Measurements from ENCODE around the gene NOL8.
A peak's percentile ranks its signal among the peaks of the same experiment; 100 is the strongest.

Gene NOL8

DNA sequence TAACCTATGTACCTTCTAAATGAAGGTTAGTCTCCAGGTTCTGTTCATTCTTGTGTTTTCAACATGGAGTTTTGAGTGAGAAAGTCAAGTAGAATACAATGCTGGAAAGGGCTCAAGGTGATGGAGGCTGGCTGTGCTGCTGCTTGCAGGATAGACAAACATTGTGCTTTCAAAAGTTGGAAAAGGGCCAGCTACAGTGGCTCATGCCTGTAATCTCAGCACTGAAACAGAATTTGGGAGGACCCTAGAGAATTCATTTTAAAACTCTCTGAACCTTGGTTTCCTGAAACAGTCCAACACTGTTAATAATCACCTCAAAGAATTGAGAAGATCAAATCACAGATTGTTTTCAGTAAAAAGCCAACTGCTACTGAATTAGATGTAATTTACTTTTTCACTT, 16.3 kb downstream of the NOL8 start:
- H3K4me1 ChIP-seq (ENCODE audit: insufficient read depth, low read length) = no peaks in the 10 kb centered on the region
- H3K9me3 ChIP-seq (ENCODE audit: low read length) = no peaks in the 10 kb centered on the region
- no peak overlapping the region for H3K4me3 ChIP-seq (ENCODE audit: low read depth in 1 of 2, low read length in 2 of 2)
- H3K36me3 ChIP-seq (ENCODE audit: insufficient read depth, low read length) = peaks cover 69% of the 10 kb centered on the region
- no peak overlapping the region for H3K9ac ChIP-seq (ENCODE audit: low read length)
- H3K27ac ChIP-seq (ENCODE audit: low read depth, low read length) = no peak overlapping the region
- no peaks in the 10 kb centered on the region for H3K27me3 ChIP-seq (ENCODE audit: control insufficient read depth in 1 of 2, insufficient read depth in 2 of 2, low read length in 2 of 2)

DNA sequence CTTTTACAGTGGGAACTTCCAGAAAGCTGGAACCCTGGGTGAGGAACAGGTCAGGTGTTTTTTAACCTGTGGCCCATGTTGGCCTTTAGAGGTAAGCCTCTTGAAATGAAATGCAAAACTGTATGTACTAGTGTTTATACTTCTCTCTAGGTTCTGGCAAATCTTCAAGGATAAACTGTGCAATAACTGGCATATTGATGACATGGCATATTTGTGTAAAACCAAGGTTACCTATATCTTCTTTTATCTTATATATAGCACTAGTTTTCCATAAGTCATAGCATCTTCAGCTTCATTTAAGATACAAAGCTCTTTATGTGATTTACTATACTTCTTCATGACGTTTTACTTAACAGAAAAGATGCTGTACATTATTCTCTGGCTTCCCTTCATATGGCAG, 24.2 kb downstream of the NOL8 start:
- Histone ChIP-seq H3K27ac (ENCODE audit: low read depth, low read length) (no peak overlapping the region), H3K4me1 (ENCODE audit: insufficient read depth, low read length) (no peaks in the 10 kb centered on the region), H3K4me3 (ENCODE audit: low read depth in 1 of 2, low read length in 2 of 2) (no peak overlapping the region), H3K9ac (ENCODE audit: low read length) (no peak overlapping the region), H3K9me3 (ENCODE audit: low read length) (no peaks in the 10 kb centered on the region), H3K27me3 (ENCODE audit: control insufficient read depth in 1 of 2, insufficient read depth in 2 of 2, low read length in 2 of 2) (no peaks in the 10 kb centered on the region), H3K36me3 (ENCODE audit: insufficient read depth, low read length) (peaks cover 69% of the 10 kb centered on the region)

DNA sequence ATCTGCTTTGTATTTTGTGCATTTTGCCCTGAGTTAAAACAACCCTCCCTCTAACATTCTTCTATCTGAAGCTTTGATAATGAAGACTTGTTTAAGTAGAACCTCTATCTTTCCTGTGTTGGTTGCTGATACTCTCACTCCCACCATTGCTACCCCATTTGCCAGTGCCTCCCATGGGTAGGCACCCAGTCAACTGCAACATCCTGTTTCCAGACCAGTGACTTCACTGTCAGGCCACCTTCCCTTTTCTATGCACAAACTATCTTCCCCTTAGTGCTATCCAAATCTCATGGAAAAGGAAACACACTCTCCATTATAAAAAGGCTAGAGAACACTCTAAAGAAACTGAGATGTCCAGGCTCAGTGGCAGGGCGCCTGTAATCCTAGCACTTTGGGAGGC, 26.0 kb downstream of the NOL8 start:
- Histone ChIP-seq H3K4me3 (ENCODE audit: low read depth in 1 of 2, low read length in 2 of 2) (no peak overlapping the region), H3K4me1 (ENCODE audit: insufficient read depth, low read length) (peaks cover 7% of the 10 kb centered on the region), H3K9ac (ENCODE audit: low read length) (no peak overlapping the region), H3K36me3 (ENCODE audit: insufficient read depth, low read length) (peaks cover 53% of the 10 kb centered on the region), H3K9me3 (ENCODE audit: low read length) (no peaks in the 10 kb centered on the region), H3K27me3 (ENCODE audit: control insufficient read depth in 1 of 2, insufficient read depth in 2 of 2, low read length in 2 of 2) (no peaks in the 10 kb centered on the region), H3K27ac (ENCODE audit: low read depth, low read length) (no peak overlapping the region)

DNA sequence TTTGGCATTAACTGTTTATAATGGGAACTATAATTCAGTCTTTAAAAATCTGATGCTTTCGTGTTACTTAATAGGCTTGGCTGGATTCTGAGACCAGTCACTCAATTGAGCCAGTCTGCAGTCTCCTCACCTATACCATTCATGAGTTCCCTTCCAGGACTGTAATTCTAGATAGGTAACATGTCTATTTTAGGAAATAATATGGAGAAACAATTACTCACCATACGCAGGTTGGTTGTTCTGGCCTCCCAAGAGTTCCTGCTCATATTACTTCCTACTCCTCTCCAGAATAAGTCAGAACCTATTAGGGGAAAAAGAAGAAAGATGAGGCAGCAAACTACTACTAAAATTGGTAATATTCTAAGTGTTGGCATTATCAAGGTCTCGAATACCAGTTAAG, 27.1 kb downstream of the NOL8 start:
- peaks cover 43% of the 10 kb centered on the region for H3K36me3 ChIP-seq (ENCODE audit: insufficient read depth, low read length)
- H3K4me3 ChIP-seq (ENCODE audit: low read depth in 1 of 2, low read length in 2 of 2) = no peak overlapping the region
- no peaks in the 10 kb centered on the region for H3K27me3 ChIP-seq (ENCODE audit: control insufficient read depth in 1 of 2, insufficient read depth in 2 of 2, low read length in 2 of 2)
- H3K4me1 ChIP-seq (ENCODE audit: insufficient read depth, low read length) = peaks cover 7% of the 10 kb centered on the region
- H3K9ac ChIP-seq (ENCODE audit: low read length) = no peak overlapping the region
- H3K9me3 ChIP-seq (ENCODE audit: low read length) = no peaks in the 10 kb centered on the region
- H3K27ac ChIP-seq (ENCODE audit: low read depth, low read length) = no peak overlapping the region

DNA sequence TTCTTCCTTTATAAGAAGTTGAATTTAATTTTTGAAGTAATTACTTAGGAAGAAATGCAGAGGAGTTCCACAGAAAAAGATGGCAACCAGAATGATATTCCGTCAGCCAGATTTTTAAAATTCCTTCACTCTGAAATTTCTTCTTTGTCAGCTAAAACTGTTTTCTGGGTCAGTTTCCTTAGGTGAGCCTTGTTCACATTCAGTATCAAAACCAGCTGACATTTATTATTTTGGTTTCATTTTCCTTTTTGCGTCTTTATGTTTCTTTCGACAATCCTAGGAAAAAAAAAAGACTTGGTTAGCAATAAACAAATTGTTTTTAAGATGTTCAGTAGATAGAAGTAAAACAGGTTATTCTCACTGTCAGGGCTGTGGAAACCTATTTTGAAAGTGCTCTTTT, 27.5 kb downstream of the NOL8 start:
- Histone ChIP-seq H3K9me3 (ENCODE audit: low read length) (no peaks in the 10 kb centered on the region), H3K36me3 (ENCODE audit: insufficient read depth, low read length) (peaks cover 38% of the 10 kb centered on the region), H3K4me1 (ENCODE audit: insufficient read depth, low read length) (peaks cover 12% of the 10 kb centered on the region), H3K9ac (ENCODE audit: low read length) (no peak overlapping the region), H3K27ac (ENCODE audit: low read depth, low read length) (no peak overlapping the region), H3K27me3 (ENCODE audit: control insufficient read depth in 1 of 2, insufficient read depth in 2 of 2, low read length in 2 of 2) (no peaks in the 10 kb centered on the region), H3K4me3 (ENCODE audit: low read depth in 1 of 2, low read length in 2 of 2) (no peak overlapping the region)

DNA sequence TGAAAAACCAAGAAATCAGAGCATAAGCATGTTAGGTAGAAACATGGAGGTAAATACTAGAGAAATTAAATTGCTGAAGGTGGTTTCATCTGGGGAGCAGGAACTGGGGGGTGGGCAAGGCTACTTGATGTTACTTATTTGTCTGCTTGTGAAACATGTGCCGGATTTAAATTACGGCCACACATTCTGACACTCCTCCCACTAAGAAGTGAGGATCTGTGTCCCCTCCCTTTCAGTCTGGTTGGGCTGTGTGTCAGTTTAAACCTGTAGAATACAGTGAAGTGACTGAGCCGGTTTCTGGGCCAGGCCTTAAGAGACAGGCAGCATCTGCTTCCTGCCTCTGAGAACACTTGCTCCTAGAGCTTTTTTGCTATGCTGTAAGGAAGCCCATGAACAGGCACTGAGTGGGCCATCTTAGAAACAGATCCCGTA, 29.3 kb downstream of the NOL8 start:
- Histone ChIP-seq H3K4me3 (ENCODE audit: low read depth in 1 of 2, low read length in 2 of 2) (no peak overlapping the region), H3K4me1 (ENCODE audit: insufficient read depth, low read length) (peaks cover 18% of the 10 kb centered on the region), H3K9me3 (ENCODE audit: low read length) (no peaks in the 10 kb centered on the region), H3K36me3 (ENCODE audit: insufficient read depth, low read length) (peaks cover 25% of the 10 kb centered on the region), H3K27ac (ENCODE audit: low read depth, low read length) (no peak overlapping the region), H3K9ac (ENCODE audit: low read length) (no peak overlapping the region), H3K27me3 (ENCODE audit: control insufficient read depth in 1 of 2, insufficient read depth in 2 of 2, low read length in 2 of 2) (no peaks in the 10 kb centered on the region)

DNA sequence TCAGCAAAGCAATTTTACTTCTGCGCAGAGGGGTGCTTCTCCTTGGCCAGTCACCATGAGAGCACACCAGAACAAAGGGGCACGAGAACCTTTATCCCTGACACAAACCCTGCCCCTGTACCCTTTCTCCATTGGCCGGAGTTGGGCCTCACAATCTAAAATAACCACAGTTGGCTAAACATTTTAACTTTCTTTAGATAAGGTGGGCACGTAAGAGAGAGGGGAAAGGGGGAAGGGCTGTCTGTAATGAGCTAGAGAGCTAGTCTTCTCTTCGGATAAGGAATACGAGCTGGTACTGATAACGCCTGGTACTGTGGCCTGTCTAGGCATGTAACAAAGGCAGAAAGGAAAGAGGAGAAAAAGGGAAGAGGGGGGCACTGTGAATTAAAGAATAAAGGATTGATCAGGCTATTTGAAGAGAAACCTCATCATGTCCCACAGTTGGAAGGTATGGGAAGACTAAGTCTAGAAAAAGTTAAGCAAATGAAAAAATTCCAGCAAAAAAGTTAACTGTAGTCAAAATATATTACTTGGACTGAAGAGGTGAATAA, 29.8 kb downstream of the NOL8 start:
- H3K4me3 ChIP-seq (ENCODE audit: low read depth in 1 of 2, low read length in 2 of 2) = no peak overlapping the region
- H3K4me1 ChIP-seq (ENCODE audit: insufficient read depth, low read length) = peaks cover 18% of the 10 kb centered on the region
- peaks cover 20% of the 10 kb centered on the region for H3K36me3 ChIP-seq (ENCODE audit: insufficient read depth, low read length)
- no peaks in the 10 kb centered on the region for H3K27me3 ChIP-seq (ENCODE audit: control insufficient read depth in 1 of 2, insufficient read depth in 2 of 2, low read length in 2 of 2)
- H3K27ac ChIP-seq (ENCODE audit: low read depth, low read length) = no peak overlapping the region
- H3K9me3 ChIP-seq (ENCODE audit: low read length) = no peaks in the 10 kb centered on the region
- H3K9ac ChIP-seq (ENCODE audit: low read length) = no peak overlapping the region

DNA sequence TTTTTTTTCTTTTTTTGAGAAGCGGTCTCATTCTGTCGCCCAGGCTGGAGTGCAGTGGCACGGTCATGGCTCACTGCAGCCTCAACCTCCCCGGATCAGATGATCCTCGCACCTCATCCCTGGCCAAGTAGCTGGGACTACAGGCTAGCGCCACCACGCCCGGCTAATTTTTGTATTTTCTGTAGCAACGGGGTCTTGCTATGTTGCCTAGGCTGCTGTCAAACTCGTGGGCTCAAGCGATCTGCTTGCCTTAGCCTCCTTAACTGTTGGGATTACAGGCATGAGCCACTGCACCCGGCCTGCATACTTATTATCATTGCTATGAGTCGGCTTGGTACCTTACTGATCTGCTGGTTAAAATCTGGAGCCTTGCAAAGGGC, 30.9 kb downstream of the NOL8 start:
- Histone ChIP-seq H3K27me3 (ENCODE audit: control insufficient read depth in 1 of 2, insufficient read depth in 2 of 2, low read length in 2 of 2) (no peaks in the 10 kb centered on the region), H3K4me1 (ENCODE audit: insufficient read depth, low read length) (peaks cover 18% of the 10 kb centered on the region), H3K27ac (ENCODE audit: low read depth, low read length) (no peak overlapping the region), H3K36me3 (ENCODE audit: insufficient read depth, low read length) (peaks cover 18% of the 10 kb centered on the region), H3K4me3 (ENCODE audit: low read depth in 1 of 2, low read length in 2 of 2) (peak overlapping the region; percentile 30 to 88), H3K9me3 (ENCODE audit: low read length) (no peaks in the 10 kb centered on the region), H3K9ac (ENCODE audit: low read length) (peak overlapping the region; percentile 35)

DNA sequence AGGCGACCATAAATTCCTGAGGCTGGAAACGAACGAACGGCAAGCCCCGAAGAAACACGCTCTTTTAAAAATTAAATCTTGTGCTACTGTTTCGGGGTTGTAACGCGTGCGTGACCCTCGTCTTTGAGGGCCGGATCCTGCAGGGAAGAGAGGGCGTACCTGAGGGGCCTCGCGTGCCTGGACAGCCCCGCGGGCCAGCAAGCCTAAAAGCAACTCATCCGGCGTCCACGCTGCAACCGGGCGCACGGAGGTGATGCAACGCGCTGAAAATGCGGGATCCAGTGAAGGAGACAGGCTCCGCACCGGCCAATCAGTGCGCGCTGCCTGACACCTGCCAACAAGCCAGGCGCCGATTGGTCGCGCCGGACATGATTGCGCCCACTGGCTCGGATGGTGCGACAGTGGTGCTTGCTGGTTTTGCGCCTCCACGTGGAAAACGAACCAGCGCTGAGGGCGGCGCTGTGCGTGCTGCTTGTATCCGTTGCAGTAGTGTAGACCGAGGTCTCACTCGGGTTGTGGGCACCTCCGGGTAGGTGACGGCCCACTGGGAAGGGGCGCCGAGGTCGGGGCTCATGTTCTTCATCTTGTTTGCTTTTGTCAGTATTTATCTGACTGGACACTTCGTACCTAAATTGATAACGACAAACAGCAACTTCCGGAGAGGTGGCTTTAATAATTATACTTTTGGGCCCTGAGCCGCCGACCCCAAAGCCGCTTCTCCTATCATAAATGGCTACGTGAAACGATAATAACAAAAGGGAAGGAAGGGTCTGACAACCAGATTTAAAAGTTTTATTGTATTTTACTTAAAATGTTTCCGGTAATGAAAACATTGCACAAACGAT, 31.5 kb downstream of the NOL8 start, which contains the start of gene IARS1:
Gene IARS1, minus strand, starts transcription at position 246 of the 845 bp plus-strand sequence. CDS start 4,278 bp downstream, outside the sequence.
- Histone ChIP-seq H3K4me1 (ENCODE audit: insufficient read depth, low read length) (peaks cover 18% of the 10 kb centered on the region), H3K9ac (ENCODE audit: low read length) (peak within 1 kb of the TSS; percentile 45), H3K27ac (ENCODE audit: low read depth, low read length) (peak within 1 kb of the TSS; percentile 86), H3K4me3 (ENCODE audit: low read depth in 1 of 2, low read length in 2 of 2) (peak within 1 kb of the TSS; percentile 58 to 88), H3K9me3 (ENCODE audit: low read length) (no peaks in the 10 kb centered on the region), H3K27me3 (ENCODE audit: control insufficient read depth in 1 of 2, insufficient read depth in 2 of 2, low read length in 2 of 2) (no peaks in the 10 kb centered on the region), H3K36me3 (ENCODE audit: insufficient read depth, low read length) (peaks cover 14% of the 10 kb centered on the region)

DNA sequence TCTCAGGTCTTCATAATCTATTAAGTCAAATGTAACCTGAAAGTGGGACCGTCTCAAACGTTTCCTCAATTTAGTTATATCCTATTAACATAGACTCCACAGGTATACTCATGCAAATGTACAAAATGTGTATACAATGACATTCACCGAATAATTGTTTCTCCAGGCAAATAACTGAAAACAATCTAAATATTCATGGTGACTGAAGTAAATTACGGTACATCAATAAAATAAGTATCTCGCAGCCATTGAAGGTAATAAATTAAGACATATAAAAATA, 32.1 kb downstream of the NOL8 start:
- peak overlapping the region; percentile 45 for H3K9ac ChIP-seq (ENCODE audit: low read length)
- H3K27ac ChIP-seq (ENCODE audit: low read depth, low read length) = peak overlapping the region; percentile 86
- H3K4me3 ChIP-seq (ENCODE audit: low read depth in 1 of 2, low read length in 2 of 2) = peak overlapping the region; percentile 58 to 88

DNA sequence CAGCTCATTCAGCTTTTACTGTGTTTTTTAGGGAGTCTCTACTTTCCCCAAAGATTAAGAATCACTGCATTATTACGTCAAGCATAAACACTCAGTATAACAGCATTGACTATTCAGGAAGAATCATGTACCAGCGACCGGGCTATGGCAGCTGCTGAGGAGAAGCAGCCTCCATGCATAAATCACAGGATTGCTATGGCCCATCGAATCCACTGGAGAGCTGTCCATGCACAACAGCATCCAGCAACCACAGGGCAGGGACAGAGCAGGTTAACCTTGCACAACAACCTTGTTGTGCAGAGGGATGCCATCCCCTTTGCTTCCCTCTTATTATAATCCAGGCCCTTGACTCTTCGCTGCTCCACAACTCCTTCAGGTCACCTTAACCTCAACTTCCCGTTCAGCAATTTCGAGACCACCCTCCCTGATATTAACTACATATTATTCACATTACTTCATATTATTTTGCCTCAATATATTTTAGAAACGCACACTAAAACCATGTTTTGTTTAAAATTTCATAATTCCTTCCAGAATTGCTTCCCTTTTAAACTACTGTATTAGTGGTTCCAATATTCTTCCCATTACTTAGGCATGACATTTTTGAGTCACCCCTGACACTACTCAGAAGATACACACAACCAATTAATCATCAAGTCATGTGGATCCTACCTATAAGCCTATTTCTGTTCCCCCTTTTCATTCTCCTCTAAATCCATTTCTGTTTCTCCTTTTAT, 32.6 kb downstream of the NOL8 start:
- peak overlapping the region; percentile 58 to 88 for H3K4me3 ChIP-seq (ENCODE audit: low read depth in 1 of 2, low read length in 2 of 2)
- H3K27me3 ChIP-seq (ENCODE audit: control insufficient read depth in 1 of 2, insufficient read depth in 2 of 2, low read length in 2 of 2) = no peaks in the 10 kb centered on the region
- H3K9me3 ChIP-seq (ENCODE audit: low read length) = no peaks in the 10 kb centered on the region
- peaks cover 18% of the 10 kb centered on the region for H3K4me1 ChIP-seq (ENCODE audit: insufficient read depth, low read length)
- peak overlapping the region; percentile 86 for H3K27ac ChIP-seq (ENCODE audit: low read depth, low read length)
- H3K36me3 ChIP-seq (ENCODE audit: insufficient read depth, low read length) = peaks cover 7% of the 10 kb centered on the region
- peak overlapping the region; percentile 45 for H3K9ac ChIP-seq (ENCODE audit: low read length)

More for the DNA sequence above, 32.1 kb downstream of the NOL8 start:
- Histone ChIP-seq H3K27me3 (ENCODE audit: control insufficient read depth in 1 of 2, insufficient read depth in 2 of 2, low read length in 2 of 2) (no peaks in the 10 kb centered on the region), H3K4me1 (ENCODE audit: insufficient read depth, low read length) (peaks cover 18% of the 10 kb centered on the region), H3K36me3 (ENCODE audit: insufficient read depth, low read length) (peaks cover 13% of the 10 kb centered on the region), H3K9me3 (ENCODE audit: low read length) (no peaks in the 10 kb centered on the region)
